Keratinocyte (primary cell): ENCODE data around the gene ZNF467.

Experiments used
- CTCF ChIP-seq, 3 experiments: IDR thresholded peaks in 1 of 3; conservative IDR thresholded peaks in 1 of 3; optimal IDR thresholded peaks in 1 of 3; 2 replicates in 2 of 3; 3 replicates in 1 of 3; pipeline versions ENCODE3 to v1.5.1; 2011; ENCODE audit warnings: low read length in 3 of 3, mild to moderate bottlenecking in 3 of 3, moderate library complexity in 2 of 3, control low read depth in 1 of 3, inconsistent platforms in 1 of 3; ENCODE audit not compliant: insufficient read depth in 2 of 3; ENCODE audit errors: extremely low read depth in 1 of 3
- EZH2 ChIP-seq: IDR thresholded peaks from one replicate; pipeline ENCODE4 v1.6.1; 2012; ENCODE audit warnings: inconsistent platforms, mild to moderate bottlenecking, low read length, moderate library complexity

GRCh38 chr7:149735779-149736477 is 37.5 kb downstream of the ZNF467 start:
- TF ChIP-seq CTCF (optimal IDR thresholded peaks at IDR 0.05 in 1 of 3, IDR thresholded peaks at IDR 0.05 in 1 of 3, conservative IDR thresholded peaks at IDR 0.05 in 1 of 3; ENCODE audit: extremely low read depth in 1 of 3, insufficient read depth in 2 of 3, low read length in 3 of 3): no peak
- no peak for TF ChIP-seq EZH2
